Measurements from ENCODE around the gene DDX19B.
A peak's percentile ranks its signal among the peaks of the same experiment; 100 is the strongest.
"Not testable (repeated sequence)": the region's sequence is repeated elsewhere in the genome, so short reads cannot be mapped to it uniquely, and the experiment has no call there.

DDX19B gene

GRCh38 chr16:70298988-70299938 lies at the start of gene DDX19B:
DDX19B (plus strand) TSS chr16:70299186; CDS start chr16:70299298, 112 bp downstream.
- DNase-seq: peak; percentile 43 to 71

- not testable (repeated sequence) for DNase-seq
Measured at GRCh38 chr16:70249697-70250096, 49.3 kb upstream of the DDX19B start.

- peak in 1 of 2 experiments; percentile 43 for DNase-seq
Measured at GRCh38 chr16:70250748-70251628, 48.0 kb upstream of the DDX19B start.

- DNase-seq: peak; percentile 88 to 91
Measured at GRCh38 chr16:70251629-70252354, 47.2 kb upstream of the DDX19B start, which contains the start of gene EXOSC6. EXOSC6 (minus strand) TSS chr16:70251940; CDS start chr16:70251900, 40 bp downstream.

GRCh38 chr16:70252355-70252988 lies 46.5 kb upstream of the DDX19B start:
- DNase-seq: no peak

- no peak for DNase-seq
Measured at GRCh38 chr16:70253291-70254106, 45.5 kb upstream of the DDX19B start.

- DNase-seq: no peak
Measured at GRCh38 chr16:70254180-70254964, 44.6 kb upstream of the DDX19B start.

GRCh38 chr16:70254965-70255286 lies 44.1 kb upstream of the DDX19B start:
- no peak for DNase-seq

GRCh38 chr16:70255574-70255973 lies 43.4 kb upstream of the DDX19B start:
- no peak for DNase-seq

GRCh38 chr16:70257391-70257790 lies 41.6 kb upstream of the DDX19B start:
- no peak for DNase-seq

GRCh38 chr16:70258065-70258464 lies 40.9 kb upstream of the DDX19B start:
- no peak for DNase-seq

- no peak for DNase-seq
Measured at GRCh38 chr16:70258946-70259345, 40.0 kb upstream of the DDX19B start.

GRCh38 chr16:70259903-70260302 lies 39.1 kb upstream of the DDX19B start:
- DNase-seq: not testable (repeated sequence)

GRCh38 chr16:70267516-70267915 lies 31.5 kb upstream of the DDX19B start:
- DNase-seq: peak in 1 of 2 experiments; percentile 11

- not testable (repeated sequence) for DNase-seq
Measured at GRCh38 chr16:70267922-70268321, 31.1 kb upstream of the DDX19B start.

GRCh38 chr16:70269471-70269870 lies 29.5 kb upstream of the DDX19B start:
- DNase-seq: no peak

GRCh38 chr16:70270176-70270575 lies 28.8 kb upstream of the DDX19B start:
- DNase-seq: no peak

GRCh38 chr16:70271696-70272095 lies 27.3 kb upstream of the DDX19B start:
- DNase-seq: no peak

- DNase-seq: no peak
Measured at GRCh38 chr16:70276392-70276791, 22.6 kb upstream of the DDX19B start.

- not testable (repeated sequence) for DNase-seq
Measured at GRCh38 chr16:70287304-70287971, 11.5 kb upstream of the DDX19B start.

All from NCI-H2081 (cell line).